HEK293 (cell line): ENCODE results near the gene THAP3.

ENCODE experiments used
- CTCF ChIA-PET: fragments of 350-600 bp; formaldehyde crosslinking; extraction: SDS; loops from one replicate; lab custom pipeline; 2021; ENCODE audit warnings: antibody characterized with exemption; lab: Yijun Ruan, JAX
- POLR2A ChIA-PET: fragments of 300-600 bp; formaldehyde crosslinking; extraction: SDS; loops from one replicate; lab custom pipeline; 2020; ENCODE audit warnings: antibody characterized with exemption, inconsistent platforms; lab: Yijun Ruan, JAX
- H3K27ac ChIP-seq: fragments of 200-500 bp; sonication (Bioruptor generic); 2 replicates; pipeline ENCODE4 v1.5.1; 2014; ENCODE audit warnings: low read depth, low read length, control low read depth, inconsistent platforms; ENCODE audit errors: extremely low read depth
- H3K36me3 ChIP-seq, 2 experiments: fragments of 200-500 bp in 1 of 2; sonication (Bioruptor generic) in 1 of 2; 1 replicate in 1 of 2; 2 replicates in 1 of 2; pipeline ENCODE4 v1.5.1; 2014 to 2017; ENCODE audit warnings: inconsistent platforms in 2 of 2, low read length in 2 of 2; ENCODE audit not compliant: control insufficient read depth in 2 of 2, insufficient read depth in 1 of 2
- H3K4me1 ChIP-seq: fragments of 200-500 bp; sonication (Bioruptor generic); 2 replicates; pipeline ENCODE4 v1.5.1; 2014; ENCODE audit warnings: mild to moderate bottlenecking, low read length, inconsistent platforms; ENCODE audit not compliant: control insufficient read depth, insufficient read depth
- H3K4me3 ChIP-seq: 2 replicates; pipeline ENCODE4 v1.5.1; 2011; ENCODE audit warnings: low read depth, mild to moderate bottlenecking, control low read depth, low read length, moderate library complexity
- H3K9me3 ChIP-seq: fragments of 200-500 bp; sonication (Bioruptor generic); 2 replicates; pipeline ENCODE4 v1.5.1; 2014; ENCODE audit warnings: low read depth, low read length, inconsistent platforms; ENCODE audit not compliant: control insufficient read depth, insufficient read depth
- HIC1 ChIP-seq: fragments of 450-650 bp; formaldehyde crosslinking; IDR thresholded peaks from 2 replicates; pipeline ENCODE4 v1.5.1; 2016; ENCODE audit warnings: missing biosample characterization, missing genetic modification characterization
- HOXA7 ChIP-seq: sonication (generic); formaldehyde crosslinking; IDR thresholded peaks from 2 replicates; pipeline ENCODE4 v1.8.1; 2022; ENCODE audit warnings: missing genetic modification reagents, borderline replicate concordance
- KLF1 ChIP-seq: fragments of 450-650 bp; formaldehyde crosslinking; IDR thresholded peaks from 2 replicates; pipeline ENCODE4 v1.5.1; 2016; ENCODE audit warnings: missing biosample characterization, missing genetic modification characterization
- KLF8 ChIP-seq: fragments of 450-650 bp; formaldehyde crosslinking; IDR thresholded peaks from 2 replicates; pipeline ENCODE4 v1.5.1; 2016; ENCODE audit warnings: missing biosample characterization, missing genetic modification characterization
- KLF9 ChIP-seq: fragments of 450-650 bp; formaldehyde crosslinking; IDR thresholded peaks from 2 replicates; pipeline ENCODE4 v1.5.1; 2016; ENCODE audit warnings: missing biosample characterization, missing genetic modification characterization, low read depth
- MZF1 ChIP-seq: fragments of 450-650 bp; formaldehyde crosslinking; IDR thresholded peaks from 2 replicates; pipeline ENCODE4 v1.5.1; 2017; ENCODE audit warnings: missing biosample characterization, missing genetic modification characterization, borderline replicate concordance
- REPIN1 ChIP-seq: fragments of 450-650 bp; formaldehyde crosslinking; IDR thresholded peaks from 2 replicates; pipeline ENCODE4 v1.5.1; 2017; ENCODE audit warnings: missing biosample characterization, missing genetic modification characterization, low read depth
- SCRT2 ChIP-seq: fragments of 450-650 bp; formaldehyde crosslinking; IDR thresholded peaks from 2 replicates; pipeline ENCODE4 v1.5.1; 2016; ENCODE audit warnings: missing biosample characterization, missing genetic modification characterization
- ZBTB20 ChIP-seq: fragments of 450-650 bp; formaldehyde crosslinking; IDR thresholded peaks from 2 replicates; pipeline ENCODE4 v1.5.1; 2016; ENCODE audit warnings: missing biosample characterization, missing genetic modification characterization
- ZBTB8A ChIP-seq: fragments of 450-650 bp; formaldehyde crosslinking; IDR thresholded peaks from 2 replicates; pipeline ENCODE4 v1.5.1; 2016; ENCODE audit warnings: missing biosample characterization, missing genetic modification characterization
- ZEB2 ChIP-seq: fragments of 450-650 bp; formaldehyde crosslinking; IDR thresholded peaks from 2 replicates; pipeline ENCODE4 v1.5.1; 2016; ENCODE audit warnings: missing biosample characterization, missing genetic modification characterization
- ZFP3 ChIP-seq: fragments of 450-650 bp; formaldehyde crosslinking; IDR thresholded peaks from 2 replicates; pipeline ENCODE4 v1.5.1; 2016; ENCODE audit warnings: low read depth, missing biosample characterization, missing genetic modification characterization
- ZNF26 ChIP-seq: fragments of 450-650 bp; formaldehyde crosslinking; IDR thresholded peaks from 2 replicates; pipeline ENCODE4 v1.5.1; 2016; ENCODE audit warnings: missing biosample characterization, missing genetic modification characterization
- ZNF280C ChIP-seq: fragments of 450-650 bp; formaldehyde crosslinking; IDR thresholded peaks from 2 replicates; pipeline ENCODE4 v1.5.1; 2016; ENCODE audit warnings: missing biosample characterization, missing genetic modification characterization
- ZNF292 ChIP-seq: fragments of 450-650 bp; formaldehyde crosslinking; IDR thresholded peaks from 2 replicates; pipeline ENCODE4 v1.5.1; 2016; ENCODE audit warnings: low read depth, missing biosample characterization, missing genetic modification characterization, borderline replicate concordance
- ZNF426 ChIP-seq: fragments of 450-650 bp; formaldehyde crosslinking; IDR thresholded peaks from 2 replicates; pipeline ENCODE4 v1.5.1; 2017; ENCODE audit warnings: missing biosample characterization, missing genetic modification characterization, mild to moderate bottlenecking, inconsistent platforms, moderate library complexity
- ZNF48 ChIP-seq: fragments of 450-650 bp; formaldehyde crosslinking; IDR thresholded peaks from 2 replicates; pipeline ENCODE4 v1.5.1; 2016; ENCODE audit warnings: missing biosample characterization, missing genetic modification characterization
- ZNF600 ChIP-seq: fragments of 450-650 bp; formaldehyde crosslinking; IDR thresholded peaks from 2 replicates; pipeline ENCODE4 v1.5.1; 2016; ENCODE audit warnings: missing biosample characterization, missing genetic modification characterization
- ZNF658 ChIP-seq: fragments of 450-650 bp; formaldehyde crosslinking; IDR thresholded peaks from 2 replicates; pipeline ENCODE4; 2016; ENCODE audit warnings: missing biosample characterization, missing genetic modification characterization
- ZNF660 ChIP-seq: fragments of 450-650 bp; IDR thresholded peaks from 2 replicates; pipeline ENCODE4 v1.5.1; 2018; ENCODE audit warnings: missing biosample characterization, mild to moderate bottlenecking, missing genetic modification characterization
- ZNF677 ChIP-seq: fragments of 450-650 bp; IDR thresholded peaks from 2 replicates; pipeline ENCODE4 v1.5.0; 2018; ENCODE audit warnings: missing biosample characterization, mild to moderate bottlenecking, missing genetic modification characterization, moderate library complexity
- ZNF76 ChIP-seq: fragments of 450-650 bp; formaldehyde crosslinking; IDR thresholded peaks from 2 replicates; pipeline ENCODE4; 2016; ENCODE audit warnings: low read depth, missing biosample characterization, missing genetic modification characterization, borderline replicate concordance
- ZNF785 ChIP-seq: fragments of 450-650 bp; formaldehyde crosslinking; IDR thresholded peaks from 2 replicates; pipeline ENCODE4 v1.5.1; 2016; ENCODE audit warnings: missing biosample characterization, missing genetic modification characterization
- TF ChIP-seq, protein P1 (sequence below): fragments of 450-650 bp; formaldehyde crosslinking; IDR thresholded peaks from 2 replicates; pipeline ENCODE4 v1.5.1; 2016; ENCODE audit warnings: missing biosample characterization, missing genetic modification characterization

Gene THAP3

DNA sequence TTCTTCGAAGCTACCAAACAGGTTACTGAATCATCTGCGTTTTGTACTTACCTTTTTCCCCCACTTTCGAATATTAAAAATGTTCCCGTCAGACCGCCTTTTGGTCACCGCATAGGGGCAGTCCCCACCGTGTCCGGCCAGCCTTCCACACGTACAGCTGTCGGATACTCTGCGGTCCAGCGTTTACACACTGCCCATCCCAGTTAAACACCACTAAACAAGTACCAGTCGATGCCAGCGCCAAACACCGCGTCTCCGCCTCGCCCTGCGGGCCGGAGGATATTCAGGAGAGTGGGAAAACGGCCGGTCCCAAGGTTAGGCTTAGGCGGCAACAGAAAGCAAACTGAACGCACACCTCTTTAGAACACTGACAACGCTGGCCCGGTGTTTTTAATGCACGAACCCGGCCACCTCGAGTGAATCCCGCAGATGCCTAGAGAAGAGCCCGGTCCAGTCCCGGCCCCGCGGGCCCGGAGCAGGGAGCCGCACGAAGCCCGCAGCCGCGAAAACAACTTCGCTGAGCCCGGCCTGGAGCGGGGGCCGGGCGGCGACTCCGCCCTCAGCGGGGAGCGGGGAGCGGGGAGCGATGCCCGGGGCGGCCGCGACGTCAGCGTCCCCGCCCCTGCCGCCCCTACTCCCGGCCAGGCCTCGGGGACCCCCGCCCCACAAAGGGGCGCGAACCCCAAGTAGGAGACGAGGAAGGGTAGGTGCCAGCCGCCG is 11.9 kb upstream of the THAP3 start (continued):
- peak; percentile 62; the same call in 1 of the 2 replicates for TF ChIP-seq HIC1
- peak; percentile 15; the same call in 1 of the 2 replicates for TF ChIP-seq SCRT2
- TF ChIP-seq ZNF660 (tag by site-specific recombination), result peak; percentile 27; the same call in 1 of the 2 replicates
- TF ChIP-seq, protein P1, sequence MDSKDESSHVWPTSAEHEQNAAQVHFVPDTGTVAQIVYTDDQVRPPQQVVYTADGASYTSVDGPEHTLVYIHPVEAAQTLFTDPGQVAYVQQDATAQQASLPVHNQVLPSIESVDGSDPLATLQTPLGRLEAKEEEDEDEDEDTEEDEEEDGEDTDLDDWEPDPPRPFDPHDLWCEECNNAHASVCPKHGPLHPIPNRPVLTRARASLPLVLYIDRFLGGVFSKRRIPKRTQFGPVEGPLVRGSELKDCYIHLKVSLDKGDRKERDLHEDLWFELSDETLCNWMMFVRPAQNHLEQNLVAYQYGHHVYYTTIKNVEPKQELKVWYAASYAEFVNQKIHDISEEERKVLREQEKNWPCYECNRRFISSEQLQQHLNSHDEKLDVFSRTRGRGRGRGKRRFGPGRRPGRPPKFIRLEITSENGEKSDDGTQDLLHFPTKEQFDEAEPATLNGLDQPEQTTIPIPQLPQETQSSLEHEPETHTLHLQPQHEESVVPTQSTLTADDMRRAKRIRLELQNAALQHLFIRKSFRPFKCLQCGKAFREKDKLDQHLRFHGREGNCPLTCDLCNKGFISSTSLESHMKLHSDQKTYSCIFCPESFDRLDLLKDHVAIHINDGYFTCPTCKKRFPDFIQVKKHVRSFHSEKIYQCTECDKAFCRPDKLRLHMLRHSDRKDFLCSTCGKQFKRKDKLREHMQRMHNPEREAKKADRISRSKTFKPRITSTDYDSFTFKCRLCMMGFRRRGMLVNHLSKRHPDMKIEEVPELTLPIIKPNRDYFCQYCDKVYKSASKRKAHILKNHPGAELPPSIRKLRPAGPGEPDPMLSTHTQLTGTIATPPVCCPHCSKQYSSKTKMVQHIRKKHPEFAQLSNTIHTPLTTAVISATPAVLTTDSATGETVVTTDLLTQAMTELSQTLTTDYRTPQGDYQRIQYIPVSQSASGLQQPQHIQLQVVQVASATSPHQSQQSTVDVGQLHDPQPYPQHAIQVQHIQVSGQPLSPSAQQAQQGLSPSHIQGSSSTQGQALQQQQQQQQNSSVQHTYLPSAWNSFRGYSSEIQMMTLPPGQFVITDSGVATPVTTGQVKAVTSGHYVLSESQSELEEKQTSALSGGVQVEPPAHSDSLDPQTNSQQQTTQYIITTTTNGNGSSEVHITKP (tag by site-specific recombination), result peak; percentile 12
- peak; percentile 39; the same call in 1 of the 2 replicates for TF ChIP-seq MZF1 (tag by site-specific recombination)
- TF ChIP-seq ZNF292 (tag by site-specific recombination), result no peak
- TF ChIP-seq ZNF280C (tag by site-specific recombination), result no peak
- TF ChIP-seq ZNF677, result peak; percentile 36; the same call in 1 of the 2 replicates
- TF ChIP-seq ZEB2 (tag by site-specific recombination), result peak; percentile 45; the same call in 1 of the 2 replicates
- TF ChIP-seq ZFP3 (tag by site-specific recombination), result no peak
- TF ChIP-seq ZNF658 (tag by site-specific recombination), result no peak
- peak; percentile 35 for TF ChIP-seq ZBTB8A
- TF ChIP-seq ZNF600, result 0 out of 2 replicates have a peak, but pooled peaks have one; percentile 33
- TF ChIP-seq ZBTB20 (tag by site-specific recombination), result peak; percentile 47
- peak; percentile 17; the same call in 1 of the 2 replicates for TF ChIP-seq KLF1 (tag by site-specific recombination)
- no peak for TF ChIP-seq REPIN1

GRCh38 chr1:6613361-6614018 is 11.2 kb upstream of the THAP3 start, which contains the start of gene PHF13:
Gene PHF13 (plus strand): TSS chr1:6613731. CDS start chr1:6614067, 336 bp downstream.
- Histone ChIP-seq H3K27ac (peak within 1 kb of the TSS; percentile 91), H3K36me3 (peaks cover 11 to 22% of the 10 kb centered on the region in 2 experiments; a peak in 2 of 3 replicates), H3K9me3 (no peaks in the 10 kb centered on the region), H3K4me3 (peak within 1 kb of the TSS; percentile 88), H3K4me1 (peaks cover 3% of the 10 kb centered on the region; the same call in 1 of the 2 replicates)
- ChIA-PET CTCF (interaction anchor here (0.6 kb wide), 1 partner anchor 119 kb away, joined by 3 read pairs; no protein-coding TSS in a partner anchor), POLR2A (interaction anchor here (1.1 to 1.2 kb wide), 4 partner anchors 10 to 33 kb away, joined by 5 to 10 read pairs (median 6); partner anchors contain the start of genes THAP3 and ZBTB48)
- peak; percentile 97 for TF ChIP-seq KLF8 (tag by site-specific recombination)
- no peak for TF ChIP-seq ZNF426
- peak; percentile 99 for TF ChIP-seq ZNF76 (tag by site-specific recombination)
- no peak for TF ChIP-seq ZNF785 (tag by site-specific recombination)
- TF ChIP-seq ZNF26, result no peak
- peak; percentile 99 for TF ChIP-seq KLF9 (tag by site-specific recombination)
- TF ChIP-seq ZNF48 (tag by site-specific recombination), result no peak
- no peak for TF ChIP-seq HOXA7 (CRISPR knock-in tag)
